HEK293 (cell line): ENCODE measurements around the gene MSI1.

Experiments
- CTCF ChIA-PET: fragments of 350-600 bp; formaldehyde crosslinking; extraction: SDS; loops from one replicate; lab custom pipeline; 2021; ENCODE audit warnings: antibody characterized with exemption; lab: Yijun Ruan, JAX
- POLR2A ChIA-PET: fragments of 300-600 bp; formaldehyde crosslinking; extraction: SDS; loops from one replicate; lab custom pipeline; 2020; ENCODE audit warnings: antibody characterized with exemption, inconsistent platforms; lab: Yijun Ruan, JAX
- H3K27ac ChIP-seq: fragments of 200-500 bp; sonication (Bioruptor generic); 2 replicates; pipeline ENCODE4 v1.5.1; 2014; ENCODE audit warnings: low read depth, low read length, control low read depth, inconsistent platforms; ENCODE audit errors: extremely low read depth
- H3K36me3 ChIP-seq, 2 experiments: fragments of 200-500 bp in 1 of 2; sonication (Bioruptor generic) in 1 of 2; 1 replicate in 1 of 2; 2 replicates in 1 of 2; pipeline ENCODE4 v1.5.1; 2014 to 2017; ENCODE audit warnings: inconsistent platforms in 2 of 2, low read length in 2 of 2; ENCODE audit not compliant: control insufficient read depth in 2 of 2, insufficient read depth in 1 of 2
- H3K4me1 ChIP-seq: fragments of 200-500 bp; sonication (Bioruptor generic); 2 replicates; pipeline ENCODE4 v1.5.1; 2014; ENCODE audit warnings: mild to moderate bottlenecking, low read length, inconsistent platforms; ENCODE audit not compliant: control insufficient read depth, insufficient read depth
- H3K4me3 ChIP-seq: 2 replicates; pipeline ENCODE4 v1.5.1; 2011; ENCODE audit warnings: low read depth, mild to moderate bottlenecking, control low read depth, low read length, moderate library complexity
- H3K9me3 ChIP-seq: fragments of 200-500 bp; sonication (Bioruptor generic); 2 replicates; pipeline ENCODE4 v1.5.1; 2014; ENCODE audit warnings: low read depth, low read length, inconsistent platforms; ENCODE audit not compliant: control insufficient read depth, insufficient read depth
- FEZF1 ChIP-seq: fragments of 450-650 bp; formaldehyde crosslinking; IDR thresholded peaks from 2 replicates; pipeline ENCODE4 v1.5.1; 2016; ENCODE audit warnings: missing biosample characterization, missing genetic modification characterization
- GLIS1 ChIP-seq: fragments of 450-650 bp; formaldehyde crosslinking; IDR thresholded peaks from 2 replicates; pipeline ENCODE4 v1.5.1; 2016; ENCODE audit warnings: missing biosample characterization, missing genetic modification characterization
- ZBTB17 ChIP-seq: fragments of 450-650 bp; formaldehyde crosslinking; IDR thresholded peaks from 2 replicates; pipeline ENCODE4 v1.5.1; 2016; ENCODE audit warnings: missing biosample characterization, missing genetic modification characterization
- ZNF10 ChIP-seq: fragments of 450-650 bp; formaldehyde crosslinking; IDR thresholded peaks from 2 replicates; pipeline ENCODE4 v1.5.1; 2017; ENCODE audit warnings: missing biosample characterization, missing genetic modification characterization
- ZNF121 ChIP-seq: fragments of 450-650 bp; formaldehyde crosslinking; IDR thresholded peaks from 2 replicates; pipeline ENCODE4 v1.5.1; 2016; ENCODE audit warnings: missing biosample characterization, missing genetic modification characterization
- ZNF19 ChIP-seq: fragments of 450-650 bp; formaldehyde crosslinking; IDR thresholded peaks from 2 replicates; pipeline ENCODE4; 2016; ENCODE audit warnings: missing biosample characterization, missing genetic modification characterization, low read depth
- ZNF335 ChIP-seq: fragments of 450-650 bp; formaldehyde crosslinking; conservative IDR thresholded peaks from 2 replicates; pipeline ENCODE4 v1.5.1; 2016; ENCODE audit warnings: missing biosample characterization, missing genetic modification characterization
- ZNF548 ChIP-seq: fragments of 450-650 bp; formaldehyde crosslinking; IDR thresholded peaks from 2 replicates; pipeline ENCODE4 v1.5.1; 2016; ENCODE audit warnings: missing biosample characterization, missing genetic modification characterization
- ZNF558 ChIP-seq: fragments of 450-650 bp; formaldehyde crosslinking; IDR thresholded peaks from 2 replicates; pipeline ENCODE4 v1.5.1; 2016; ENCODE audit warnings: missing biosample characterization, missing genetic modification characterization
- ZNF600 ChIP-seq: fragments of 450-650 bp; formaldehyde crosslinking; IDR thresholded peaks from 2 replicates; pipeline ENCODE4 v1.5.1; 2016; ENCODE audit warnings: missing biosample characterization, missing genetic modification characterization
- ZNF701 ChIP-seq: fragments of 450-650 bp; formaldehyde crosslinking; IDR thresholded peaks from 2 replicates; pipeline ENCODE4 v1.5.1; 2016; ENCODE audit warnings: missing biosample characterization, missing genetic modification characterization
- TF ChIP-seq, protein P1 (sequence below): fragments of 450-650 bp; formaldehyde crosslinking; IDR thresholded peaks from 2 replicates; pipeline ENCODE4 v1.5.1; 2016; ENCODE audit warnings: missing biosample characterization, missing genetic modification characterization
- TF ChIP-seq, protein P2 (sequence below): fragments of 450-650 bp; formaldehyde crosslinking; IDR thresholded peaks from 2 replicates; pipeline ENCODE4 v1.5.1; 2017; ENCODE audit warnings: missing biosample characterization, missing genetic modification characterization

Gene MSI1

DNA sequence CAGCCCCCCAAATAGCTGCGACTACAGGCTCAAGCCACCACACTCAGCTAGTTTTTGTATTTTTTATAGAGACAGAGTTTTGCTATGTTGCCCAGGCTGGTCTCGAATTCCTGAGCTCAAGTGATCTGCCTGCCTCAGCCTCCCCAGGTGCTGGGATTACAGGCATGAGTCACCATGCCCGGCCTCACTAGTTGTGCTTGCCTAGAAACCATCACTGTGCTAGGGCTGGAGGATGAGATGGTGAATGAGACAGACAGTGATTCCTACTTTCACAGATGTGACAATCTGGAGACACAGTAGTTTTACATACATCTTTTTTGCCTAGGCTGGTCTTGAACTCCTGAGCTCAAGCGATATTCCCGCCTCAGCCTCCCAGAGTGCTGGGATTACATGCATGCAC lies 7.5 kb upstream of the MSI1 start:
- no peak overlapping the region for H3K4me3 ChIP-seq
- H3K27ac ChIP-seq = no peak overlapping the region
- CTCF ChIA-PET = interaction anchor here (1.4 to 2.6 kb wide), 3 partner anchors 9 to 55 kb away, joined by 3 to 26 read pairs (median 5); no protein-coding TSS in a partner anchor
- TF ChIP-seq ZNF335 (no peak), ZNF600 (peak; percentile 19; the same call in 1 of the 2 replicates), ZNF10 (tag by site-specific recombination) (peak; percentile 49), ZNF19 (tag by site-specific recombination) (no peak), GLIS1 (tag by site-specific recombination) (peak; percentile 23; the same call in 1 of the 2 replicates), ZNF558 (tag by site-specific recombination) (no peak), ZBTB17 (tag by site-specific recombination) (peak; percentile 31; the same call in 1 of the 2 replicates), ZNF548 (tag by site-specific recombination) (no peak)
- TF ChIP-seq, protein P1, sequence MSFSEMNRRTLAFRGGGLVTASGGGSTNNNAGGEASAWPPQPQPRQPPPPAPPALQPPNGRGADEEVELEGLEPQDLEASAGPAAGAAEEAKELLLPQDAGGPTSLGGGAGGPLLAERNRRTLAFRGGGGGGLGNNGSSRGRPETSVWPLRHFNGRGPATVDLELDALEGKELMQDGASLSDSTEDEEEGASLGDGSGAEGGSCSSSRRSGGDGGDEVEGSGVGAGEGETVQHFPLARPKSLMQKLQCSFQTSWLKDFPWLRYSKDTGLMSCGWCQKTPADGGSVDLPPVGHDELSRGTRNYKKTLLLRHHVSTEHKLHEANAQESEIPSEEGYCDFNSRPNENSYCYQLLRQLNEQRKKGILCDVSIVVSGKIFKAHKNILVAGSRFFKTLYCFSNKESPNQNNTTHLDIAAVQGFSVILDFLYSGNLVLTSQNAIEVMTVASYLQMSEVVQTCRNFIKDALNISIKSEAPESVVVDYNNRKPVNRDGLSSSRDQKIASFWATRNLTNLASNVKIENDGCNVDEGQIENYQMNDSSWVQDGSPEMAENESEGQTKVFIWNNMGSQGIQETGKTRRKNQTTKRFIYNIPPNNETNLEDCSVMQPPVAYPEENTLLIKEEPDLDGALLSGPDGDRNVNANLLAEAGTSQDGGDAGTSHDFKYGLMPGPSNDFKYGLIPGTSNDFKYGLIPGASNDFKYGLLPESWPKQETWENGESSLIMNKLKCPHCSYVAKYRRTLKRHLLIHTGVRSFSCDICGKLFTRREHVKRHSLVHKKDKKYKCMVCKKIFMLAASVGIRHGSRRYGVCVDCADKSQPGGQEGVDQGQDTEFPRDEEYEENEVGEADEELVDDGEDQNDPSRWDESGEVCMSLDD (tag by site-specific recombination) = no peak
- TF ChIP-seq, protein P2, sequence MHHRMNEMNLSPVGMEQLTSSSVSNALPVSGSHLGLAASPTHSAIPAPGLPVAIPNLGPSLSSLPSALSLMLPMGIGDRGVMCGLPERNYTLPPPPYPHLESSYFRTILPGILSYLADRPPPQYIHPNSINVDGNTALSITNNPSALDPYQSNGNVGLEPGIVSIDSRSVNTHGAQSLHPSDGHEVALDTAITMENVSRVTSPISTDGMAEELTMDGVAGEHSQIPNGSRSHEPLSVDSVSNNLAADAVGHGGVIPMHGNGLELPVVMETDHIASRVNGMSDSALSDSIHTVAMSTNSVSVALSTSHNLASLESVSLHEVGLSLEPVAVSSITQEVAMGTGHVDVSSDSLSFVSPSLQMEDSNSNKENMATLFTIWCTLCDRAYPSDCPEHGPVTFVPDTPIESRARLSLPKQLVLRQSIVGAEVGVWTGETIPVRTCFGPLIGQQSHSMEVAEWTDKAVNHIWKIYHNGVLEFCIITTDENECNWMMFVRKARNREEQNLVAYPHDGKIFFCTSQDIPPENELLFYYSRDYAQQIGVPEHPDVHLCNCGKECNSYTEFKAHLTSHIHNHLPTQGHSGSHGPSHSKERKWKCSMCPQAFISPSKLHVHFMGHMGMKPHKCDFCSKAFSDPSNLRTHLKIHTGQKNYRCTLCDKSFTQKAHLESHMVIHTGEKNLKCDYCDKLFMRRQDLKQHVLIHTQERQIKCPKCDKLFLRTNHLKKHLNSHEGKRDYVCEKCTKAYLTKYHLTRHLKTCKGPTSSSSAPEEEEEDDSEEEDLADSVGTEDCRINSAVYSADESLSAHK (tag by site-specific recombination) = peak; percentile 82
- no peaks in the 10 kb centered on the region for H3K9me3 ChIP-seq
- H3K4me1 ChIP-seq = peaks cover 18% of the 10 kb centered on the region
- POLR2A ChIA-PET = interaction anchor here (0.6 kb wide), 2 partner anchors 10 to 48 kb away, joined by 3 read pairs; no protein-coding TSS in a partner anchor
- H3K36me3 ChIP-seq = no peaks in the 10 kb centered on the region

GRCh38 chr12:120376009-120376408 lies 7.0 kb upstream of the MSI1 start:
- TF ChIP-seq ZNF701 (no peak), ZNF600 (peak; percentile 76)

GRCh38 chr12:120373683-120374082 lies 4.7 kb upstream of the MSI1 start:
- H3K9me3 ChIP-seq = no peaks in the 10 kb centered on the region
- TF ChIP-seq ZNF121 (peak; percentile 94), FEZF1 (tag by site-specific recombination) (no peak)
- H3K4me1 ChIP-seq = peaks cover 17% of the 10 kb centered on the region
- no peak overlapping the region for H3K27ac ChIP-seq
- CTCF ChIA-PET = interaction anchor here (0.5 kb wide), 2 partner anchors 55 to 932 kb away, joined by 3 to 4 read pairs; no protein-coding TSS in a partner anchor
- no peaks in the 10 kb centered on the region for H3K36me3 ChIP-seq
- H3K4me3 ChIP-seq = no peak overlapping the region
- POLR2A ChIA-PET = interaction anchor here (0.7 to 2.6 kb wide), 2 partner anchors 7 to 131 kb away, joined by 3 to 7 read pairs; no protein-coding TSS in a partner anchor

More at GRCh38 chr12:120376009-120376408, 7.0 kb upstream of the MSI1 start:
- ChIA-PET POLR2A (interaction anchor here (0.6 to 2.6 kb wide), 4 partner anchors 10 to 175 kb away, joined by 3 to 7 read pairs (median 3); no protein-coding TSS in a partner anchor), CTCF (interaction anchor here (1.2 to 2.6 kb wide), 4 partner anchors 9 to 55 kb away, joined by 3 to 26 read pairs (median 4); no protein-coding TSS in a partner anchor)
- Histone ChIP-seq H3K4me1 (peaks cover 17% of the 10 kb centered on the region), H3K36me3 (no peaks in the 10 kb centered on the region), H3K9me3 (no peaks in the 10 kb centered on the region), H3K4me3 (no peak overlapping the region), H3K27ac (no peak overlapping the region)
